ENCODE data around the gene CLK4.

Gene CLK4

GRCh38 chr5:178590924-178591423 lies 35.9 kb downstream of the CLK4 start:
- Histone ChIP-seq H3K4me1 (ENCODE audit: control insufficient read depth in 1 of 2, insufficient read depth in 1 of 2, low read depth in 1 of 2, low read length in 1 of 2) (peaks cover 28 to 29% of the 10 kb centered on the region in 2 experiments), H3K9me3 (no peaks in the 10 kb centered on the region), H3K36me3 (no peaks in the 10 kb centered on the region), H3K4me3 (ENCODE audit: low read depth in 1 of 2, low read length in 1 of 2) (peak overlapping the region; percentile 61 to 73), H3K27ac (no peak overlapping the region), H3K27me3 (peaks cover 36% of the 10 kb centered on the region)
- no peak for TF ChIP-seq CTCF (IDR thresholded peaks at IDR 0.05)

GRCh38 chr5:178590141-178590923 lies 36.5 kb downstream of the CLK4 start, which contains the start of gene COL23A1:
COL23A1 (minus strand) TSS chr5:178590393.
- Histone ChIP-seq H3K27me3 (peaks cover 36% of the 10 kb centered on the region), H3K9me3 (no peaks in the 10 kb centered on the region), H3K27ac (peak within 1 kb of the TSS; percentile 53), H3K4me3 (ENCODE audit: low read depth in 1 of 2, low read length in 1 of 2) (peak within 1 kb of the TSS; percentile 61 to 73), H3K36me3 (no peaks in the 10 kb centered on the region), H3K4me1 (ENCODE audit: control insufficient read depth in 1 of 2, insufficient read depth in 1 of 2, low read depth in 1 of 2, low read length in 1 of 2) (peaks cover 28 to 29% of the 10 kb centered on the region in 2 experiments)
- peak; percentile 64 for TF ChIP-seq CTCF (IDR thresholded peaks at IDR 0.05)

- TF ChIP-seq CTCF (IDR thresholded peaks at IDR 0.05) = no peak
- no peaks in the 10 kb centered on the region for H3K9me3 ChIP-seq
- peak overlapping the region; percentile 53 for H3K27ac ChIP-seq
- peaks cover 28 to 37% of the 10 kb centered on the region in 2 experiments for H3K4me1 ChIP-seq (ENCODE audit: control insufficient read depth in 1 of 2, insufficient read depth in 1 of 2, low read depth in 1 of 2, low read length in 1 of 2)
- H3K36me3 ChIP-seq = no peaks in the 10 kb centered on the region
- peak overlapping the region; percentile 61 to 73 for H3K4me3 ChIP-seq (ENCODE audit: low read depth in 1 of 2, low read length in 1 of 2)
- peaks cover 36% of the 10 kb centered on the region for H3K27me3 ChIP-seq
Observed at GRCh38 chr5:178589180-178590140, 37.4 kb downstream of the CLK4 start.

- H3K9me3 ChIP-seq = no peaks in the 10 kb centered on the region
- H3K4me1 ChIP-seq (ENCODE audit: control insufficient read depth in 1 of 2, insufficient read depth in 1 of 2, low read depth in 1 of 2, low read length in 1 of 2) = peaks cover 28 to 39% of the 10 kb centered on the region in 2 experiments
- no peak for TF ChIP-seq CTCF (IDR thresholded peaks at IDR 0.05)
- H3K36me3 ChIP-seq = no peaks in the 10 kb centered on the region
- peaks cover 36% of the 10 kb centered on the region for H3K27me3 ChIP-seq
- H3K4me3 ChIP-seq (ENCODE audit: low read depth in 1 of 2, low read length in 1 of 2) = peak overlapping the region in 1 of 2 experiments; percentile 73
- H3K27ac ChIP-seq = no peak overlapping the region
Observed at GRCh38 chr5:178588769-178589168, 38.1 kb downstream of the CLK4 start.

DNA sequence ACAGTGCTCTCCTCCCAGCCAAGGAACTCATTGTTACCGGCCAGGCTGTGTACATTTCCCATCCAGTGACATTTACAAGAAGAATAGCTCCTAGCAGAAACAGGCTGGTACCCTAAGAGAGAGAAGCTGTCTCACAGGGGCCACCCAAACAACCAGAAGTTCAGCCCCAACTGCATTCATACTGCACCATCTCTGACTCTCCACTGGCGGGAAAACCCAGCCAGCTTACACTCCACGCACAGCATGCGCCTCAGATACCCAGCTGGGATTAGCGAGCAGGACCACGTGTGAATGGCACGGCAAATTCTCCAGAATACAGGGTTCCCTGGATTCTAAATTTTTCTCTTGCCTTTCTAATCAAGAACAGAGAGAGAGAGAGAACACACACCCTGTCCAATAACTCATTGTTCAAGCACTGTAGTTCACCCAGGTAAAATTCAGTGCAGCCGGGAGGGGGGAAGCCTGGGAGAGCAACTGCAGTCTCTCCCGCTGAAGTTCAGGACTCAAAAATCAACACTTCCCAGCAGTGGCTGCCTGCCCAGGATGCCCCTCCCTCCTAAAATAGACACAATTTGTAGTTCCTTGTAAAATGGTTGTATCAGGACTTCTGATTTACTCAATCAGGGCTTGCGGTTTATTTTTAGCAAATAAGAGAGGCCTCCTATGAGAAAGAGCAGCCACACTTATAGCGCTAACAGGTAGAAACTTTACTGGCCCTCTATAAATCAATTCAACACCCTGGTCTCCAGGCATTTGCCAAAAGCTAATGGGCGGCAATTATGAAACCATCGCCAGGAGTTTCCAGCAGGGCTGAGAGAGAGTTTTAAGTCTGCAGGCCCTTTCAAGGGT lies 38.9 kb downstream of the CLK4 start:
- peaks cover 36% of the 10 kb centered on the region for H3K27me3 ChIP-seq
- H3K27ac ChIP-seq = no peak overlapping the region
- no peaks in the 10 kb centered on the region for H3K9me3 ChIP-seq
- TF ChIP-seq CTCF (IDR thresholded peaks at IDR 0.05) = no peak
- peaks cover 28 to 39% of the 10 kb centered on the region in 2 experiments for H3K4me1 ChIP-seq (ENCODE audit: control insufficient read depth in 1 of 2, insufficient read depth in 1 of 2, low read depth in 1 of 2, low read length in 1 of 2)
- H3K4me3 ChIP-seq (ENCODE audit: low read depth in 1 of 2, low read length in 1 of 2) = no peak overlapping the region
- no peaks in the 10 kb centered on the region for H3K36me3 ChIP-seq

Data from neutrophil (primary cell).